Measurements from ENCODE around the gene LRG1. TPM values are rescaled to one million over a fixed set of nuclear protein-coding genes. Genes with fewer than 3 reads are reported as not detected.

Gene LRG1
- total and polyA plus RNA-seq, 8 donors = 2.1 to 23.3 (median 7.6) TPM; not detected in 1

GRCh38 chr19:4573682-4574081 is 33.8 kb upstream of the LRG1 start:
- intact Hi-C loops (cut with DNase I; ENCODE audit: low total_unique reads) = loop anchor here (10.0 kb wide), 1 partner anchor 51 kb away; no protein-coding TSS in a partner anchor
- Histone ChIP-seq H3K36me3 (no peaks in the 10 kb centered on the region), H3K4me3 (no peak overlapping the region), H3K9me3 (no peaks in the 10 kb centered on the region), H3K4me1 (peaks cover 0 to 13% (median 0%) of the 10 kb centered on the region in 4 donors), H3K27me3 (peaks cover 0 to 59% (median 37%) of the 10 kb centered on the region in 3 donors), H3K27ac (no peak overlapping the region)
- TF ChIP-seq POLR2AphosphoS5 (IDR thresholded peaks at IDR 0.05) (no peak), POLR2A (IDR thresholded peaks at IDR 0.05) (no peak), EP300 (IDR thresholded peaks at IDR 0.05) (no peak), CTCF (IDR thresholded peaks at IDR 0.05) (no peak)
- DNase-seq = no peak
- 74 to 81% (median 79%) methylated on average over 6 of the region's 6 CpGs for whole genome bisulfite sequencing, 5 donors

- Histone ChIP-seq H3K27me3 (peaks cover 0 to 52% (median 20%) of the 10 kb centered on the region in 3 donors), H3K4me3 (no peak overlapping the region), H3K27ac (no peak overlapping the region), H3K4me1 (peaks cover 0 to 19% (median 2%) of the 10 kb centered on the region in 4 donors), H3K9me3 (no peaks in the 10 kb centered on the region), H3K36me3 (no peaks in the 10 kb centered on the region)
- WGBS, 5 donors = 51 to 67% (median 58%) methylated on average over 20 to 22 of the region's 22 CpGs
- TF ChIP-seq POLR2AphosphoS5 (IDR thresholded peaks at IDR 0.05) = no peak
- TF ChIP-seq POLR2A (IDR thresholded peaks at IDR 0.05) = no peak
- TF ChIP-seq EP300 (IDR thresholded peaks at IDR 0.05) = no peak
- no peak for TF ChIP-seq CTCF (IDR thresholded peaks at IDR 0.05)
- intact Hi-C loops (cut with DNase I; ENCODE audit: low total_unique reads) = loop anchor here (10.0 kb wide), 1 partner anchor 53 kb away; no protein-coding TSS in a partner anchor
- peak in 1 of 2 donors; percentile 60 for DNase-seq
These were observed 31.6 kb upstream of the LRG1 start for GRCh38 chr19:4571305-4571917.

GRCh38 chr19:4570916-4571304 is 31.1 kb upstream of the LRG1 start:
- Histone ChIP-seq H3K27ac (no peak overlapping the region), H3K9me3 (no peaks in the 10 kb centered on the region), H3K36me3 (no peaks in the 10 kb centered on the region), H3K4me3 (no peak overlapping the region), H3K27me3 (peaks cover 0 to 52% (median 16%) of the 10 kb centered on the region in 3 donors), H3K4me1 (peaks cover 0 to 19% (median 2%) of the 10 kb centered on the region in 4 donors)
- 78 to 85% (median 83%) methylated on average over 5 of the region's 5 CpGs for WGBS, 5 donors
- no peak for DNase-seq
- no peak for TF ChIP-seq POLR2AphosphoS5 (IDR thresholded peaks at IDR 0.05)
- no peak for TF ChIP-seq CTCF (IDR thresholded peaks at IDR 0.05)
- TF ChIP-seq POLR2A (IDR thresholded peaks at IDR 0.05) = no peak
- intact Hi-C loops (cut with DNase I; ENCODE audit: low total_unique reads) = loop anchor here (10.0 kb wide), 1 partner anchor 54 kb away; no protein-coding TSS in a partner anchor

GRCh38 chr19:4570402-4570801 is 30.6 kb upstream of the LRG1 start:
- H3K27ac ChIP-seq = no peak overlapping the region
- H3K4me3 ChIP-seq = no peak overlapping the region
- H3K9me3 ChIP-seq = no peaks in the 10 kb centered on the region
- peaks cover 0 to 48% (median 11%) of the 10 kb centered on the region in 3 donors for H3K27me3 ChIP-seq
- H3K4me1 ChIP-seq = peaks cover 0 to 15% (median 3%) of the 10 kb centered on the region in 4 donors
- H3K36me3 ChIP-seq = no peaks in the 10 kb centered on the region
- DNase-seq = no peak
- TF ChIP-seq EP300 (IDR thresholded peaks at IDR 0.05) = no peak
- no peak for TF ChIP-seq CTCF (IDR thresholded peaks at IDR 0.05)
- no peak for TF ChIP-seq POLR2A (IDR thresholded peaks at IDR 0.05)
- no peak for TF ChIP-seq POLR2AphosphoS5 (IDR thresholded peaks at IDR 0.05)
- intact Hi-C loops (cut with DNase I; ENCODE audit: low total_unique reads) = loop anchor here (10.0 kb wide), 1 partner anchor 54 kb away; no protein-coding TSS in a partner anchor
- 77 to 87% (median 81%) methylated on average over 11 of the region's 11 CpGs for WGBS, 5 donors
